ENCODE results near the gene KCNQ1.

Gene KCNQ1

DNA sequence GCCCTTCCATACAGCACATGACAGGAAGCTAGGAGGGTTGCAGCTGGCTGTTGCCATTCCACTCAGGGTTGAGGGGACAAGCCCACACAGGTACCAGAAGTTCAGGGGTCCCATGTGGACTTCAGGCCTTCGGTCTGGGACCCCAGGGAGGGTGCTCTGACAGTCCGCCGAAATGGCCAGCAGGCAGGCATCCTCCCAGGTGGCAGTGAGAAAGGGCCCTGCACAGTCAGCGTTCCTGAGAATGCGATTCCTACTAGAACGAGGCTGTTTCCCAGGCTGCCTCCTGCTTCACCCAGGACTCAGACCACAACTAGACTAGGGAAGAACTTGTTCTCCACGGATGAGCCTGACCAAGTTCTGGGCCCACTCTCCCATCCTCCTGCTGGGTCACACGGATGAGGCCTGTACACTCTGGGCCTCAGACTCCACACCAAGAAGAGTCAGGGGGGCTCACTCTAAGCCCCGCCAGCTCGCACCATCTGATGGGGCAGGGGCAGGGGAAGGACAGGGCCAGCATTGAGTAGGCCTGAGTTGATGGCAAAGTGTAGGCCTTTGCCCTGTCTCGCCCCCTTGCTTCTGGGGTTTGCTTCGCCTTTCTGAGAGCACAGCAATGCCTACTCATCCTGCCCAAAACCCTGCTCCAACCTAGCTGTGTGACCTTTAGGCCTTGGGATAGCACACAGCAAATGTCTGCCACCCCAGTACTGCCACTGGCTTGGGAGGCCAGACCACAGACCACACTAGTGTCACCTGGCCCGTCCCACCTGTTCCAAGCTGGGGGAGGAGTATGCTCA, 241.0 kb downstream of the KCNQ1 start:
- TF ChIP-seq, protein P1, sequence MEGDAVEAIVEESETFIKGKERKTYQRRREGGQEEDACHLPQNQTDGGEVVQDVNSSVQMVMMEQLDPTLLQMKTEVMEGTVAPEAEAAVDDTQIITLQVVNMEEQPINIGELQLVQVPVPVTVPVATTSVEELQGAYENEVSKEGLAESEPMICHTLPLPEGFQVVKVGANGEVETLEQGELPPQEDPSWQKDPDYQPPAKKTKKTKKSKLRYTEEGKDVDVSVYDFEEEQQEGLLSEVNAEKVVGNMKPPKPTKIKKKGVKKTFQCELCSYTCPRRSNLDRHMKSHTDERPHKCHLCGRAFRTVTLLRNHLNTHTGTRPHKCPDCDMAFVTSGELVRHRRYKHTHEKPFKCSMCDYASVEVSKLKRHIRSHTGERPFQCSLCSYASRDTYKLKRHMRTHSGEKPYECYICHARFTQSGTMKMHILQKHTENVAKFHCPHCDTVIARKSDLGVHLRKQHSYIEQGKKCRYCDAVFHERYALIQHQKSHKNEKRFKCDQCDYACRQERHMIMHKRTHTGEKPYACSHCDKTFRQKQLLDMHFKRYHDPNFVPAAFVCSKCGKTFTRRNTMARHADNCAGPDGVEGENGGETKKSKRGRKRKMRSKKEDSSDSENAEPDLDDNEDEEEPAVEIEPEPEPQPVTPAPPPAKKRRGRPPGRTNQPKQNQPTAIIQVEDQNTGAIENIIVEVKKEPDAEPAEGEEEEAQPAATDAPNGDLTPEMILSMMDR (IDR thresholded peaks at IDR 0.05; ENCODE audit: low read depth, low read length) = no peak
- no peak for DNase-seq (ENCODE audit: extremely low read depth, low read depth)

DNA sequence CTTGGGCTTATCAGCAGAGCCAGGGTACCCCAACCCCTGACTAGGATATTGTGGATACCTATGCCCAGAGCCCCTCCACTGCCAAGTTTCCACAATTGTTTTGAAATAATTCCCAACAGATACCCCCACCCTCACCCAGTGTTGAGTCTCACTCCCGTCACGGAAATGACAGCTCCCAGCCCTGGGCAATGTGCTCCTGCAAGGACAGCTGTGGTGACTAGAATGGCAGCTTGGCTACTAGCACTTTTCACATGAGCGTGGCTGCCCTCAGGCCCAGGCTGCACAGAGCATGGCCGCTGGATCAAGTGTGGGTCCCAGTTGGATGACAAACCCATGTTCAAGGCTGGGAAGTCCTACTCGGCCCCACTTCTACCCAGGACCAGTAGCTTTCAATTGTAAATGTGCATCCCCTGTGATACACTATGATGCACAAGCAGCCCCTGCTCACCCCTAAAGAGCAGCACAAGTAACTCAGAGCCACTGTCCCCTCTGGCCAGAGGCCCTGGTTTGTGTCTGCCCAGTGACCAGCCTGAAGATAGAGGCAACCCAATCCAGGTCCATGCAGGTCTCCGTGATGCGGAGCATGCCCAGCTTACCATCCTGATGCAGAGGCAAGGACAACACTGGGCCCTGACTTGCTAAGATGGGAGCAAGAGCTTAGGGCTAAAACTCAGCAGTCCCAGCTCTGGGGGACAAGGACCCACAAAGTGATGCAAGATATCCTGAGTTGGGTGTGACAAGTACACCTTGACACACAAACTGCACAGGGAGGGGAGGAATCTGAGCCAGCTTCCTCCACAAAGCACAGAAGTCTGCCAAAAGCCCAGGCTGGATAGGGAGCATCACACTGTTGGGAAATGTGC, 241.8 kb downstream of the KCNQ1 start:
- no peak for DNase-seq (ENCODE audit: extremely low read depth, low read depth)
- TF ChIP-seq, protein P1 (IDR thresholded peaks at IDR 0.05; ENCODE audit: low read depth, low read length) = no peak

DNA sequence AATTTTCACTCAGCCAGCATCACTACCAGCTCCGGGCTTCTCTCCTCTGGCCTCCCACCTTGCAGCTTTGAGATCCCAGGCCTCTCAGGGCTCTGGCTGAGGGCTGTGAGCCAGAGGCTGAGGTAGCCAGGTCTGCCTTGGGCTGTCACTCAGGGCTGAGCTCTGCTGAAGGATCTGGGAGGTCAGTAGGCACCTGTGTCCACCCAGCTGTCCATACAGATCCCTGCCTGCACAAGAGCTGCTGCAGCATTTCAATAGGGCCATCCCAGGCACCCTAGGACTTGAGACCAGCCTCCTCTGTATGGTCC, 242.4 kb downstream of the KCNQ1 start:
- no peak for DNase-seq (ENCODE audit: extremely low read depth, low read depth)
- TF ChIP-seq, protein P1 (IDR thresholded peaks at IDR 0.05; ENCODE audit: low read depth, low read length) = no peak

DNA sequence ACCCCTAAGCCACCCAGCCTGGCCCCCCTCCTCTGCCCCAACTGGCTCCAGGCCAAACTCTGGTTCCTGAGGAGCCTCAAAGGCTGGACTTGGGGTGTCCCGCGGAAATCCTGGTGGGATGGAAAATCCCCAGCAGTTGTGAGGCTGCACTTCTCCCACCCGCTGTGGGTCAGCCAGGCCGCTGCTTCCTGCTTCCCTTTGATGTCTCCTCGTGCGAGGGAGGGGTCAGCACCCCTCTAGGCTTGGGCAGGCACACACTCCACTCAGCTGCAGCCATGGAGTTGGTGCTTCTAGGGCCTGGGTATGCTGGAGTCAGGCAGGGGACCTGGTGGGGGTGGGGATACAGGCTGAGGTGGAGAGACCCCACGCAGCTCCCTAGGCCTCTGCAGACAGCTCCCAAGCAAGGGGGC, 243.0 kb downstream of the KCNQ1 start:
- DNase-seq (ENCODE audit: extremely low read depth, low read depth) = no peak
- TF ChIP-seq, protein P1 (IDR thresholded peaks at IDR 0.05; ENCODE audit: low read depth, low read length) = no peak

DNA sequence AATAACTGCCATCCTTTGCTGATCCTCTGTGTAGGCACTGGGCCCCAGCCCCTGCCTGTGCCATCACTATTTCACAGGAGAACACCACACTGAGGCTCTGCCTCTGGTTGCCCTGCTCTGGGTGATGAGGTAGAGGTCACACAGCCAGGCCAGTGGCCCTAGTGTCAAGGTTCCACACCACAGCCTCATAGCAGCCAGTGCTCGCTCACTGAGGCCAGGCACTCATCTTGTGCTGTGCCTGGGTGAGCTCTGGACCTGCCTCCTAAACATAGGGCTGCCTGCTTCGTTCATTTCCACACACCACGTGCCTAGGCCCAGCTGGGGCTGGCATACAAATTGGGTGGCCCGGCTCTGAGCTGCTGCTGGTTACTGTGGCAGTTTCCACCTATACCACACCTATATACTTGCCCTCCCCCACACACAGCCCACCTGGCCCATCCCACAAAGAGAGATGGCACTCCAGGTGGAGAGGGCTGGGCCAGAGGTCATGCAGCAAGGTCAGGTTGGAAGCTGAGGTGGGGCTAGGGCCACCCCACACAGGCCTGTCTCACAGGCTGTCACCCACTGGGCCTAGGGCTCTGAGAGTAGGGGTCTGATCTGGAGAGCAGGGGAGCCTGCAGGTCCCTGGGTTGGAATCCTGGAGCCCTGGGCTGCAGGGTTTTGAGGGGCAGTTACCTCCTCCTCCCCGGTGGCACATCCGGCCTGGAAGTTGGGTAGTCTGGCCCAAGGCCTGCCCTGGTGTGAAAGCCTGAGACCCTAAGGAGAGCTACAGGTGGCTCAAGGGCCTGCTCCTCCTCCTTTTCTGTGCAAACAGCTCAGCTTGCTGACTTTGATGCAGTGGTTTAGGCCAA, 243.8 kb downstream of the KCNQ1 start:
- TF ChIP-seq, protein P1 (IDR thresholded peaks at IDR 0.05; ENCODE audit: low read depth, low read length) = no peak
- no peak for DNase-seq (ENCODE audit: extremely low read depth, low read depth)

DNA sequence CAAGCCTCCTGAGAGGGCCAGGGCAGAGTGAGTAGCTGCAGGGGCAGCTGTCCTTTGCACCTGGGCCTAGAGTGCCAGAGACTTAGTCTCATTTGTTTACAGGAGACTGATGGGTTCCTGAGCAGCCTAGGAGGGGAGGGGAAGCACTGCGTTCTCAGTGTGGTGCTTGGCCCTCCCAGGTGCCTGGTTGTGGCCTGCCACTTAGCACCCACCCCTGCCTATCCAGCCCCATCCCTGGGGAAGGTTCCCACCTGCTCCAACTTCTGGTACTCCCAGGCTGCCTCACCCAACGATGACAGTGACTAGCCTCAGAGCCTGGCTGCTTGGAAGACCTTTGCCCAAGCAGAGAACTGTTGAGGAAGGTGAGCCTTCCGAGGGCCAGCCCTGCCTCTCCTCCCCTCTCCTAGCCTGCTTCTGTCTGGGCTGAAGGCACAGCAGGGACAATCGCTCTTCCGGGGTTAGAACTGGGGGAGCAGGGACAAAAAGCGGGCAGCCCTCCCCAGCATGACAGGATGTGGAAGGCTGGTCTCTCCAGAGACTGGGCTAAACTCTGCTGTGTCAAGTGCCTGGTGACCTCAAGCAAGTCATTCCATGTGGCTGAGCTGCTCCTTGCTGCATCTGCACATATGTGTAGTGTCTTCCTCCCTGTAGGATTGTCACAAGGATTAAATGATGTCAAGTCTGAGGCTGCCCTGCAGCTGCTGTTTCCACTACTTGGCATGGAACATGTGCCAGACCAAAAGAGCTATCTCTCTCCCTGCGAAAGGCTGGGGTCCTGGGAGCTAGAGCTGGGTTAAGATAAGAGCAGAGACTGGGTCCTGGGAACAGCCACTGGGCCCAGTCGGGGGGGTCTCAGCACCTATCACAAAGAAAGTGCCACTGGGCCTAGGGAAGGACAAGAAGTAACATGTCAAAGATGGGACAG, 245.1 kb downstream of the KCNQ1 start:
- DNase-seq (ENCODE audit: extremely low read depth, low read depth) = no peak
- TF ChIP-seq, protein P1 (IDR thresholded peaks at IDR 0.05; ENCODE audit: low read depth, low read length) = no peak
